GM12878 (cell line): ENCODE measurements around the gene C19orf47. TPM values are rescaled to one million over a fixed set of nuclear protein-coding genes. Genes with fewer than 3 reads are reported as not detected.

ENCODE experiments used
- ATAC-seq: fragments of 200-7000 bp; cut with Tn5 transposase; 3 replicates; pipeline ENCODE4 v1.9.1; 2020; ENCODE audit warnings: mild to moderate bottlenecking, moderate library complexity
- BruUV-seq: library from RNA; stranded (reverse); fragments of 400-500 nt; replicated peaks from 2 replicates; lab custom pipeline; 2021; lab: Mats Ljungman, UMichigan
- CTCF ChIA-PET: fragments of 300-600 bp; sonication (Branson Sonifier 250); formaldehyde crosslinking; extraction: SDS; loops from one replicate; lab custom pipeline; 2021; ENCODE audit warnings: inconsistent platforms; lab: Yijun Ruan, JAX
- POLR2A ChIA-PET: fragments of 350-600 bp; formaldehyde crosslinking; extraction: SDS; loops from one replicate; lab custom pipeline; 2021; ENCODE audit warnings: inconsistent platforms; lab: Charles Lee
- RAD21 ChIA-PET: fragments of 300-600 bp; sonication (Branson Sonifier 250); formaldehyde crosslinking; loops from one replicate; lab custom pipeline; 2023; ENCODE audit warnings: antibody characterized with exemption; ENCODE audit not compliant: unreplicated experiment; lab: Charles Lee
- SMC1A ChIA-PET: fragments of 300-600 bp; sonication (Branson Sonifier 250); formaldehyde crosslinking; loops from one replicate; lab custom pipeline; 2023; ENCODE audit not compliant: unreplicated experiment, uncharacterized antibody; lab: Charles Lee
- DNase-seq: peaks from one replicate; pipeline ENCODE4 v3.0.0-alpha.2; 2011; ENCODE audit warnings: low read depth, low spot score
- FAIRE-seq: peaks from 3 replicates; lab custom pipeline; 2011; peaks lifted over from hg19 to GRCh38; lab: Jason Lieb, UNC
- H2AFZ ChIP-seq: 2 replicates; pipeline ENCODE4 v1.6.0; 2011; ENCODE audit warnings: low read depth, low read length, control low read depth; ENCODE audit not compliant: control insufficient read depth
- H3K27ac ChIP-seq: 2 replicates; pipeline ENCODE4 v1.5.1; 2011; ENCODE audit warnings: control low read depth; ENCODE audit not compliant: control insufficient read depth, insufficient read depth
- H3K27me3 ChIP-seq, 2 experiments: replicated peaks in 1 of 2; 2 replicates each; pipeline versions ENCODE4 v1.6.0 to v1.6.1; 2011; ENCODE audit warnings: low read length in 1 of 2; ENCODE audit not compliant: control insufficient read depth in 2 of 2, insufficient read depth in 2 of 2
- H3K36me3 ChIP-seq, 2 experiments: 2 replicates each; pipeline ENCODE4 v1.5.1; 2011; ENCODE audit warnings: low read length in 1 of 2; ENCODE audit not compliant: control insufficient read depth in 2 of 2, insufficient read depth in 2 of 2
- H3K4me1 ChIP-seq: 2 replicates; pipeline ENCODE4 v1.6.1; 2011; ENCODE audit warnings: mild to moderate bottlenecking, low read length, moderate library complexity, mixed read lengths; ENCODE audit not compliant: control insufficient read depth, insufficient read depth
- H3K4me2 ChIP-seq: 2 replicates; pipeline ENCODE4 v1.6.0; 2011; ENCODE audit warnings: control low read depth; ENCODE audit not compliant: control insufficient read depth, insufficient read depth
- H3K4me3 ChIP-seq: fragments of 200-600 bp; sonication (generic); 2 replicates; pipeline ENCODE4 v1.5.1; 2016
- H3K79me2 ChIP-seq: 2 replicates; pipeline ENCODE4 v1.6.0; 2011; ENCODE audit warnings: low read length; ENCODE audit not compliant: control insufficient read depth, insufficient read depth
- H3K9ac ChIP-seq: 2 replicates; pipeline ENCODE4 v1.8.0; 2011; ENCODE audit warnings: low read length, control low read depth, mixed read lengths; ENCODE audit not compliant: control insufficient read depth, insufficient read depth
- H3K9me3 ChIP-seq: replicated peaks from 3 replicates; pipeline ENCODE4 v1.5.1; 2011; ENCODE audit warnings: mild to moderate bottlenecking, low read length; ENCODE audit not compliant: control insufficient read depth, insufficient read depth
- H4K20me1 ChIP-seq: 2 replicates; pipeline ENCODE4 v1.6.0; 2011; ENCODE audit not compliant: control insufficient read depth, insufficient read depth
- ASH2L ChIP-seq: fragments of 300-600, 200-600 bp; sonication (generic); IDR thresholded peaks from 2 replicates; pipeline ENCODE4 v1.6.1; 2017; ENCODE audit warnings: low read depth, mild to moderate bottlenecking, borderline replicate concordance
- BACH1 ChIP-seq: fragments of 450-650 bp; IDR thresholded peaks from 2 replicates; pipeline ENCODE4 v1.6.1; 2017; ENCODE audit warnings: mild to moderate bottlenecking, borderline replicate concordance
- ETV6 ChIP-seq, 2 experiments: fragments of 450-650 bp in 1 of 2; IDR thresholded peaks in 1 of 2; conservative IDR thresholded peaks in 1 of 2; 2 replicates each; pipeline ENCODE4 v1.6.1; 2014; ENCODE audit warnings: antibody characterized with exemption in 1 of 2, borderline replicate concordance in 1 of 2, low read depth in 1 of 2, mild to moderate bottlenecking in 1 of 2, moderate library complexity in 1 of 2
- FOS ChIP-seq: IDR thresholded peaks from 3 replicates; pipeline ENCODE4 v1.6.1; 2011; ENCODE audit warnings: borderline replicate concordance; ENCODE audit not compliant: insufficient read length; ENCODE audit errors: extremely low read depth
- IRF4 ChIP-seq: IDR thresholded peaks from 2 replicates; pipeline ENCODE4 v1.6.1; 2011; ENCODE audit warnings: low read depth, low read length
- MTA3 ChIP-seq: IDR thresholded peaks from 2 replicates; pipeline ENCODE4 v1.6.1; 2012; ENCODE audit warnings: low read length, inconsistent platforms, borderline replicate concordance
- NRF1 ChIP-seq: conservative IDR thresholded peaks from 2 replicates; pipeline ENCODE4 v1.6.1; 2011; ENCODE audit warnings: mild to moderate bottlenecking, low read depth, low read length, improper control_type of control experiment
- SMC3 ChIP-seq: IDR thresholded peaks from 2 replicates; pipeline ENCODE4 v1.6.1; 2011; ENCODE audit warnings: low read length, improper control_type of control experiment, borderline replicate concordance
- SREBF2 ChIP-seq: IDR thresholded peaks from 2 replicates; pipeline ENCODE4 v1.6.1; 2012; ENCODE audit warnings: mild to moderate bottlenecking, low read length
- SUZ12 ChIP-seq: fragments of 200-600 bp; sonication (generic); IDR thresholded peaks from one replicate; pipeline ENCODE4 v1.6.1; 2018; ENCODE audit warnings: antibody characterized with exemption, mild to moderate bottlenecking; ENCODE audit not compliant: unreplicated experiment
- TARDBP ChIP-seq: IDR thresholded peaks from 2 replicates; pipeline ENCODE4 v1.6.1; 2016; ENCODE audit warnings: borderline replicate concordance
- TCF12 ChIP-seq: IDR thresholded peaks from 2 replicates; pipeline ENCODE4 v1.6.1; 2011; ENCODE audit warnings: low read depth, mild to moderate bottlenecking, low read length
- ZNF274 ChIP-seq: IDR thresholded peaks from one replicate; pipeline ENCODE4 v1.8.0; 2011; ENCODE audit not compliant: insufficient read length, insufficient read depth
- ZNF384 ChIP-seq: IDR thresholded peaks from 2 replicates; pipeline ENCODE4 v1.6.1; 2012; ENCODE audit warnings: low read depth, mild to moderate bottlenecking, low read length, improper control_type of control experiment, borderline replicate concordance
- WGBS: methylation state at CpG from one replicate; pipeline ENCODE4 v1.1.6; 2016; ENCODE audit warnings: low lambda C conversion rate; ENCODE audit not compliant: insufficient replicate concordance, insufficient coverage; ENCODE audit errors: missing lambda C conversion rate; 5-methylcytosine and 5-hydroxymethylcytosine counted together
- in situ Hi-C: fragments of 300-500 bp; cut with MboI; formaldehyde crosslinking; loops from 9 replicates; pipeline ENCODE4 v1.14.3; 2018; ENCODE audit warnings: mixed read lengths
- intact Hi-C: fragments of 100-400 bp; cut with micrococcal nuclease; formaldehyde crosslinking; loops from one replicate; pipeline ENCODE4 v1.14.2; 2022; ENCODE audit not compliant: unreplicated experiment
- polyA plus RNA-seq, 11 experiments: library from polyadenylated mRNA; depleted of rRNA in 4 of 11; unstranded in 6 of 11; stranded (reverse) in 5 of 11; fragments of >200 nt; fragmentation: Nextera tagmentation in 4 of 11; fragmentation: Illumina TruSeq in 1 of 11; extraction: Ambion mirVana in 4 of 11; extraction: Trizol in 1 of 11; gene quantifications; 1 replicate in 1 of 11; 2 replicates in 10 of 11; pipeline versions ENCODE4 v1.2.1 to v1.2.3, GENCODE V29; 2011 to 2016; ENCODE audit warnings: inconsistent platforms in 2 of 11, missing spikeins in 2 of 11, low read depth in 1 of 11
- total RNA-seq, 4 experiments: library from RNA; depleted of rRNA in 3 of 4; stranded (reverse); fragments of >200 nt in 3 of 4; fragmentation: Illumina TruSeq in 1 of 4; extraction: Trizol in 1 of 4; gene quantifications; 2 replicates each; pipeline versions ENCODE4 v1.2.1 to v1.2.3, GENCODE V29; 2013 to 2021
- TF ChIP-seq, protein P1 (sequence below): fragments of 150-350 bp; IDR thresholded peaks from 2 replicates; pipeline ENCODE4 v1.6.1; 2016; ENCODE audit warnings: low read depth, low read length
- TF ChIP-seq, protein P2 (sequence below): IDR thresholded peaks from 2 replicates; pipeline ENCODE4 v1.6.1; 2012; ENCODE audit warnings: low read depth, low read length, improper control_type of control experiment
- TF ChIP-seq, protein P3 (sequence below): IDR thresholded peaks from 2 replicates; pipeline ENCODE4 v1.6.1; 2012; ENCODE audit warnings: improper control_type of control experiment, low read depth, low read length; ENCODE audit not compliant: insufficient replicate concordance

The C19orf47 gene
- total and polyA plus RNA-seq, 10 of the 15 experiments (the other 5 are each of a cell fraction or from before 2014, with no cell fraction given) = 0.11 to 29.1 (median 20.2) TPM

DNA sequence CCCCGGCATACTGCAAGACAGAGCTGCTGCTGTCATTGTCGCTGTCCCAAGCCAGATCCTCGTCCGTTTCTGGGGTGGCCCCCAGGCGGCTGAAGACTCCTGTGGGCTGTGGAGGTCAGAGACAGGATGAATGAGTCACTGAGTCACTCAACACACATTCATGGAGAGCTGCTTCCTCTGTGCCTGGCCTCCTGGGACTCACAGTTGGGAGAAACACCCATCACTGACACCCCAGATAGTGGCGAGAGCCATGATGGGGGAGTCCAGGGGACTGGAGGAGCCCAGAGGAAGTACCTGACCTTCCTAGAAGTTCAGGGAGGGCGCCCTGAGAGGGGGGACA is 26.0 kb downstream of the C19orf47 start:
- in situ Hi-C loops (no loop called here), intact Hi-C loops (no loop called here)
- Histone ChIP-seq H3K9ac (no peak overlapping the region), H3K27ac (no peak overlapping the region), H3K4me2 (no peak overlapping the region), H3K9me3 (no peaks in the 10 kb centered on the region), H3K27me3 (no peaks in the 10 kb centered on the region), H3K79me2 (no peaks in the 10 kb centered on the region), H4K20me1 (no peaks in the 10 kb centered on the region), H3K36me3 (peaks cover 21 to 27% of the 10 kb centered on the region in 2 experiments; a peak in 3 of 4 replicates), H2AFZ (no peak overlapping the region), H3K4me3 (no peak overlapping the region), H3K4me1 (no peaks in the 10 kb centered on the region)
- ChIA-PET POLR2A (no interaction called here), SMC1A (no interaction called here), CTCF (no interaction called here), RAD21 (no interaction called here)
- DNase-seq = no peak
- ATAC-seq = no peak
- TF ChIP-seq, protein P1, sequence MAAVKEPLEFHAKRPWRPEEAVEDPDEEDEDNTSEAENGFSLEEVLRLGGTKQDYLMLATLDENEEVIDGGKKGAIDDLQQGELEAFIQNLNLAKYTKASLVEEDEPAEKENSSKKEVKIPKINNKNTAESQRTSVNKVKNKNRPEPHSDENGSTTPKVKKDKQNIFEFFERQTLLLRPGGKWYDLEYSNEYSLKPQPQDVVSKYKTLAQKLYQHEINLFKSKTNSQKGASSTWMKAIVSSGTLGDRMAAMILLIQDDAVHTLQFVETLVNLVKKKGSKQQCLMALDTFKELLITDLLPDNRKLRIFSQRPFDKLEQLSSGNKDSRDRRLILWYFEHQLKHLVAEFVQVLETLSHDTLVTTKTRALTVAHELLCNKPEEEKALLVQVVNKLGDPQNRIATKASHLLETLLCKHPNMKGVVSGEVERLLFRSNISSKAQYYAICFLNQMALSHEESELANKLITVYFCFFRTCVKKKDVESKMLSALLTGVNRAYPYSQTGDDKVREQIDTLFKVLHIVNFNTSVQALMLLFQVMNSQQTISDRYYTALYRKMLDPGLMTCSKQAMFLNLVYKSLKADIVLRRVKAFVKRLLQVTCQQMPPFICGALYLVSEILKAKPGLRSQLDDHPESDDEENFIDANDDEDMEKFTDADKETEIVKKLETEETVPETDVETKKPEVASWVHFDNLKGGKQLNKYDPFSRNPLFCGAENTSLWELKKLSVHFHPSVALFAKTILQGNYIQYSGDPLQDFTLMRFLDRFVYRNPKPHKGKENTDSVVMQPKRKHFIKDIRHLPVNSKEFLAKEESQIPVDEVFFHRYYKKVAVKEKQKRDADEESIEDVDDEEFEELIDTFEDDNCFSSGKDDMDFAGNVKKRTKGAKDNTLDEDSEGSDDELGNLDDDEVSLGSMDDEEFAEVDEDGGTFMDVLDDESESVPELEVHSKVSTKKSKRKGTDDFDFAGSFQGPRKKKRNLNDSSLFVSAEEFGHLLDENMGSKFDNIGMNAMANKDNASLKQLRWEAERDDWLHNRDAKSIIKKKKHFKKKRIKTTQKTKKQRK = no peak
- TF ChIP-seq ZNF384 (no peak), BACH1 (no peak), SUZ12 (no peak), NRF1 (no peak), FOS (no peak), TCF12 (no peak), ZNF274 (no peak), SMC3 (no peak), IRF4 (no peak), MTA3 (no peak), TARDBP (no peak), SREBF2 (no peak), ETV6 (conservative IDR thresholded peaks at IDR 0.05 in 1 of 2, IDR thresholded peaks at IDR 0.05 in 1 of 2; ENCODE audit: borderline replicate concordance in 1 of 2, low read depth in 1 of 2) (no peak), ASH2L (no peak)
- TF ChIP-seq, protein P2, sequence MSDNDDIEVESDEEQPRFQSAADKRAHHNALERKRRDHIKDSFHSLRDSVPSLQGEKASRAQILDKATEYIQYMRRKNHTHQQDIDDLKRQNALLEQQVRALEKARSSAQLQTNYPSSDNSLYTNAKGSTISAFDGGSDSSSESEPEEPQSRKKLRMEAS = no peak
- TF ChIP-seq, protein P3, sequence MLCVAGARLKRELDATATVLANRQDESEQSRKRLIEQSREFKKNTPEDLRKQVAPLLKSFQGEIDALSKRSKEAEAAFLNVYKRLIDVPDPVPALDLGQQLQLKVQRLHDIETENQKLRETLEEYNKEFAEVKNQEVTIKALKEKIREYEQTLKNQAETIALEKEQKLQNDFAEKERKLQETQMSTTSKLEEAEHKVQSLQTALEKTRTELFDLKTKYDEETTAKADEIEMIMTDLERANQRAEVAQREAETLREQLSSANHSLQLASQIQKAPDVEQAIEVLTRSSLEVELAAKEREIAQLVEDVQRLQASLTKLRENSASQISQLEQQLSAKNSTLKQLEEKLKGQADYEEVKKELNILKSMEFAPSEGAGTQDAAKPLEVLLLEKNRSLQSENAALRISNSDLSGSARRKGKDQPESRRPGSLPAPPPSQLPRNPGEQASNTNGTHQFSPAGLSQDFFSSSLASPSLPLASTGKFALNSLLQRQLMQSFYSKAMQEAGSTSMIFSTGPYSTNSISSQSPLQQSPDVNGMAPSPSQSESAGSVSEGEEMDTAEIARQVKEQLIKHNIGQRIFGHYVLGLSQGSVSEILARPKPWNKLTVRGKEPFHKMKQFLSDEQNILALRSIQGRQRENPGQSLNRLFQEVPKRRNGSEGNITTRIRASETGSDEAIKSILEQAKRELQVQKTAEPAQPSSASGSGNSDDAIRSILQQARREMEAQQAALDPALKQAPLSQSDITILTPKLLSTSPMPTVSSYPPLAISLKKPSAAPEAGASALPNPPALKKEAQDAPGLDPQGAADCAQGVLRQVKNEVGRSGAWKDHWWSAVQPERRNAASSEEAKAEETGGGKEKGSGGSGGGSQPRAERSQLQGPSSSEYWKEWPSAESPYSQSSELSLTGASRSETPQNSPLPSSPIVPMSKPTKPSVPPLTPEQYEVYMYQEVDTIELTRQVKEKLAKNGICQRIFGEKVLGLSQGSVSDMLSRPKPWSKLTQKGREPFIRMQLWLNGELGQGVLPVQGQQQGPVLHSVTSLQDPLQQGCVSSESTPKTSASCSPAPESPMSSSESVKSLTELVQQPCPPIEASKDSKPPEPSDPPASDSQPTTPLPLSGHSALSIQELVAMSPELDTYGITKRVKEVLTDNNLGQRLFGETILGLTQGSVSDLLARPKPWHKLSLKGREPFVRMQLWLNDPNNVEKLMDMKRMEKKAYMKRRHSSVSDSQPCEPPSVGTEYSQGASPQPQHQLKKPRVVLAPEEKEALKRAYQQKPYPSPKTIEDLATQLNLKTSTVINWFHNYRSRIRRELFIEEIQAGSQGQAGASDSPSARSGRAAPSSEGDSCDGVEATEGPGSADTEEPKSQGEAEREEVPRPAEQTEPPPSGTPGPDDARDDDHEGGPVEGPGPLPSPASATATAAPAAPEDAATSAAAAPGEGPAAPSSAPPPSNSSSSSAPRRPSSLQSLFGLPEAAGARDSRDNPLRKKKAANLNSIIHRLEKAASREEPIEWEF = no peak
- no peak for FAIRE-seq
- 84% methylated on average over 7 of the region's 7 CpGs for WGBS
- BruUV-seq = no TSS peak
